ENCODE measurements around the gene COL6A1.
"Not testable (repeated sequence)": the region's sequence is repeated elsewhere in the genome, so short reads cannot be mapped to it uniquely, and the experiment has no call there.

GRCh38 chr21:45952527-45952926 is 29.0 kb upstream of the COL6A1 start:
- TF ChIP-seq CTCF, POLR2A (IDR thresholded peaks at IDR 0.05): not testable (repeated sequence)
